ENCODE measurements around the gene GALT.
A peak's percentile ranks its signal among the peaks of the same experiment; 100 is the strongest.
"Not testable (repeated sequence)": the region's sequence is repeated elsewhere in the genome, so short reads cannot be mapped to it uniquely, and the experiment has no call there.

GALT gene

DNA sequence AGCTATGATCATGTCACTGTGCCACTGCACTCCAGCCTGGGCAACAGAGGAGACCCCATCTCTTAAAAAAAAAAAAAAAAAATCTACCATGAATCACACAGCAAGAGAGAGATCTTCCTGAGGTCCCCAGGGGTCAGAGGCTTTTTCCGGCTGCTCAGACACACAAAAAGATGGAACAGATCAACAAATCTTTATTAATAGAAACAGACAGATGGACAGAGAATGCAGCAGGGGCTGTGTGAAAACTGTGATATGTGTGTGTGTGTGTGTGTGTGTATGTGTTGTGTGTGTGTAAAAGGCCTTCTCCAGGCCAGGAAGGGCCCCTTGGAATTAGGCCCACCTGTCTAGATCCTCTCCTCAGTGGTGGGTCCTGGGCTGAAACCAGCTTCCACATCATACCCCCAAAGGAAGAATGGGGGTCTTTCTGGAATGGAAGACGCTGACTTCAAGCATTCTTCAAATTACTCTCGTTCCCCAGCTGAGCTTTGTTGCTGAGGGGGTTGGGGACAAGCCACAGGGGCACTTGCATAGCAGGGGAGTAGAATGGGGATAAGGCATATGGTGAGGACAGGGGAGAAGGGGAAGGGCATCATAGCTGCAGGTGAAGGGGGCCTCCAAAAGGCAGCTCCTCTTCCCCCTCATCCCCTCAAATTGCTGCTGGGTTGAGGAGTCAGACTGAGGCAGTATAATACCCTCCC lies 11.8 kb upstream of the GALT start:
- no peak for DNase-seq (ENCODE audit: low read depth)
- TF ChIP-seq, protein P1, sequence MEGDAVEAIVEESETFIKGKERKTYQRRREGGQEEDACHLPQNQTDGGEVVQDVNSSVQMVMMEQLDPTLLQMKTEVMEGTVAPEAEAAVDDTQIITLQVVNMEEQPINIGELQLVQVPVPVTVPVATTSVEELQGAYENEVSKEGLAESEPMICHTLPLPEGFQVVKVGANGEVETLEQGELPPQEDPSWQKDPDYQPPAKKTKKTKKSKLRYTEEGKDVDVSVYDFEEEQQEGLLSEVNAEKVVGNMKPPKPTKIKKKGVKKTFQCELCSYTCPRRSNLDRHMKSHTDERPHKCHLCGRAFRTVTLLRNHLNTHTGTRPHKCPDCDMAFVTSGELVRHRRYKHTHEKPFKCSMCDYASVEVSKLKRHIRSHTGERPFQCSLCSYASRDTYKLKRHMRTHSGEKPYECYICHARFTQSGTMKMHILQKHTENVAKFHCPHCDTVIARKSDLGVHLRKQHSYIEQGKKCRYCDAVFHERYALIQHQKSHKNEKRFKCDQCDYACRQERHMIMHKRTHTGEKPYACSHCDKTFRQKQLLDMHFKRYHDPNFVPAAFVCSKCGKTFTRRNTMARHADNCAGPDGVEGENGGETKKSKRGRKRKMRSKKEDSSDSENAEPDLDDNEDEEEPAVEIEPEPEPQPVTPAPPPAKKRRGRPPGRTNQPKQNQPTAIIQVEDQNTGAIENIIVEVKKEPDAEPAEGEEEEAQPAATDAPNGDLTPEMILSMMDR (IDR thresholded peaks at IDR 0.05; ENCODE audit: insufficient read depth, low read depth, low read length, missing control alignments) = no peak
- H3K4me3 ChIP-seq (ENCODE audit: low read depth, low read length) = no peak overlapping the region

DNA sequence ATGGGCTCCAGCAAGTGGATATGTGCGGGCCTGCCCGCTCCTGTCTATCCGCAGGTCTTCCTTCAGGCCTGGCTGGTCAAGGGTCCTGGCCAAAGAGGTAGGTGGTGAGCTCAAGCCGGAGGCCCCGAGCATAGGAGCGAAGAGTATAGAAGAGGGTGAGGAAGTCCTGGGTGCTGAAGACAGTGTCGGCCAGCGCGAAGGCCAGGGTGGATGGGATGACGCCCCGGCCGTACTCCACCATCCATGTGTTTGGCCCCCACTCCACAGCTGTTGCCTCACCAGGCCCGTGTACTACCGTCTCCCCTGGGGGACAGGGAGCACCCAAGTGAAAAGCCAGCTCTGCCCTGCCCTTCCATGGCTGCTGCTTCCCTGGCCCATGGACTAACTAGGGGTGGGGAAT lies 10.9 kb upstream of the GALT start:
- DNase-seq (ENCODE audit: low read depth) = no peak
- H3K4me3 ChIP-seq (ENCODE audit: low read depth, low read length) = no peak overlapping the region
- TF ChIP-seq, protein P1 (IDR thresholded peaks at IDR 0.05; ENCODE audit: insufficient read depth, low read depth, low read length, missing control alignments) = no peak

DNA sequence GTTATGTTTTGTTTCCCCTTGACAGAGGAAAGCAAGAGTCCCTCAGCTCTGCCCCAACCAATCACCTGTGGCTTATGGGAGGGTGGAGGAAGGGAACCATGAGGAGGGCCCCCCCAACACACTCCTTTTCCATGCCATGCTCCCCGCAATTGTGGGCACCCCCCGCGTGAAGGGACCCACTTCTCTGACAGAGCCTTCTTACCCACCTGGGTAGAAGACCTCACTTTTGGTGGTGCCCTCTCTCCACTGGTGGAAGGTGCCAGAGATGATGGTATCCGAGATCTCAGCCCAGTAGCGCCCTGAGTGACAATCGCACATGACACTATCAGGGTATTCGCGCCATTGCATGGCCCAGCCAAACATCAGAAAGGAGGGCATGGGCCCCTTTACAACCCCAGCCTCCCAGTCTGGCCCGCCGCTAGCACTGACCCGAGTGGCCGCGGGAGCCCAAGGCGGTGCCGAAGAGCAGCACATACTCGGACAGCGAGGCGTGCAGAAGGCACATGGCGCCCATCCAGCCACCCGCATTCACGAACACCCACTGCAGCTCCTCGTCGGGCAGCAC lies 9.6 kb upstream of the GALT start:
- TF ChIP-seq, protein P1 (IDR thresholded peaks at IDR 0.05; ENCODE audit: insufficient read depth, low read depth, low read length, missing control alignments) = no peak
- DNase-seq (ENCODE audit: low read depth) = peak; percentile 32
- H3K4me3 ChIP-seq (ENCODE audit: low read depth, low read length) = peak overlapping the region; percentile 93

DNA sequence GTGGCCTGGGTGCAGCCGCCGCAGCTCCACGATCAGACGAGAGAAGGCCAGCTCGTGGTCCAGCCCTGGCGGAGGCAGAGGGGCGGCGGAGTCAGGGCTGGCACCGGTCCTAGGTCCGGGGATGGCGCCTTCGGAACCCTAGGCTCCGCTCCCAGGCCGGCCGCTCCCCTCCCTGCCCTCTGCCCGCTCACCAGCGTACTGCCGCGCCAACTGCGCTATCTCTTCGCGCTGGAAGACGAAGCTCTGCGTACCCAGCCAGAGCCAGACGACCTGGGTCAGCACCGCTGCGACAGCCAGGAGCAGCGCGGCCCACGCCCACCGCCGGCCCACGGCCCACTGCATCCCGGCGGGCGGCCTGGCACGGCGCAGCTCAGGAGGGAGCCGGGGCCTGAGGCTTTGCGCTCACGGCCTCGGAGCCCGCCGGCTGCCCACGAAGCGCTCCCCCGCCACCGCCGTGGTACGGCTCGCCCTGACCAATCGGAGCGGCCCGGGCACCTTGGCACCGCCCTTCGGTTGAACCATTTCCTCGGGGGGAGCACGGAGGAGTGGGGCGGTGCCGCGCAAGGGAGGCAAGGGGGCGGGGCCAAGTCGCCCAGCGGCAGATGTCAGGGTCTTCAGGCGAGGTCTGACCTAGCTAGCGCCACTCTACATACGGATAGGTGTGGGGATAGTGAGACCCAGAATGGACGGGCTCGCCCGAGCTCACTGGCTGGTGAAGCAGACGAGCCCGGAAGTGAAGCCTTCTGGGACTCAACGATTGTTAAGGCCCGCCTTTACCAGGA lies 8.9 kb upstream of the GALT start, which contains the start of gene SIGMAR1:
SIGMAR1 (minus strand) TSS at position 432 of the 782 bp plus-strand sequence; CDS start at position 342, 90 bp downstream.
- DNase-seq (ENCODE audit: low read depth) = peak; percentile 97
- peak within 1 kb of the TSS; percentile 93 for H3K4me3 ChIP-seq (ENCODE audit: low read depth, low read length)
- TF ChIP-seq, protein P1 (IDR thresholded peaks at IDR 0.05; ENCODE audit: insufficient read depth, low read depth, low read length, missing control alignments) = no peak

DNA sequence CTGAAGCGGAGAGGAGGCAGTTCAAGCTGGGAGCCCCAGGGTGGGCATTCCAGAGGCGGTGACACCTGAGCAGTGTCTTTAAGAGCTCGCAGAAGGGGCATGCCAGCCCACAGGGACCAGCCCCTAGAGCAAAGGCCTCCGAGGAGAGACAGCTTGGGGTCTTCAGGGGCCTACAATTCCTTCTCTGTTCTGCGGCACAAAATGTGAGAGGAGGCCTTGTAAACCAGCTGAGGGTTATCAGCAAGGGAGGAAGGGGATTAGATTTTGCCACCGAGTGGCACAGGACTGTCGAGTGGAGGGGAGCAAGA lies 8.4 kb upstream of the GALT start:
- no peak for DNase-seq (ENCODE audit: low read depth)
- peak overlapping the region; percentile 93 for H3K4me3 ChIP-seq (ENCODE audit: low read depth, low read length)
- TF ChIP-seq, protein P1 (IDR thresholded peaks at IDR 0.05; ENCODE audit: insufficient read depth, low read depth, low read length, missing control alignments) = no peak

DNA sequence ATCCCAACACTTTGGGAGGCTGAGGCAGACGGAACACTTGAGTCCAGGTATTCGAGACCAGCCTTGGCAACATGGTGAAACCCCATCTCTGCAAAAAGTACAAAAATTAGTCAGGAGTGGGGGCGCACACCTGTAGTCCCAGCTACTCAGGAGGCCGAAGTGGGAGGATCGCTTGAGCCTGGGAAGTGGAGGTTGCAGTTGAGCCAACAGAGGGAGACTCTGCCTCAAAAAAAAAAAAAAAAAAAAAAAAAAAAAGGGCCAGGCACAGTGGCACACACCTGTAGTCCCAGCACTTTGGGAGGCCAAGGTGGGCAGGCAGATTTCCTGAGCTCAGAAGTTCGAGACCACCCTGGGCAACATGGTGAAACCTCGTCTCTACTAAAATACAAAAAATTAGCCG lies 7.2 kb upstream of the GALT start:
- H3K4me3 ChIP-seq (ENCODE audit: low read depth, low read length); DNase-seq (ENCODE audit: low read depth): not testable (repeated sequence)

DNA sequence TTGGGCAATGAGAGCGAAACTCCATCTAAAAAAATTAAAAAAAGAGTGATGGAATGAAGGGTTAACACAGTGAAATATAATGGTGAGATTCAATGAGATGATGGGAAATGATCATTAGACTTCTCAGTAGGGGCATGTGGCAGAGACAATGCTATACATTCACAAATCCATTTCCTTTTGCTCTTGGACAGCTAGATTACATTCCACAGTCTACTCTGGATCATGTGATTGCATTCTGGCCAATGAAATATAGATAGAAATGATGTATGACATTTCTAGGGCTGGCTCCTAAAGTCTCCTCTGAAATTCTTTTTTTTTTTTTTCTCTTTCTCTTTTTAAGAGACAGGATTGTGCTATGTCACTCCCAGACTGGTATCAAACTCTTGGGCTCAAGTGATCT lies 3.8 kb upstream of the GALT start:
- no peak overlapping the region for H3K4me3 ChIP-seq (ENCODE audit: low read depth, low read length)
- DNase-seq (ENCODE audit: low read depth) = no peak
- TF ChIP-seq, protein P1 (IDR thresholded peaks at IDR 0.05; ENCODE audit: insufficient read depth, low read depth, low read length, missing control alignments) = no peak
